GM18951 (cell line): ENCODE data around the gene TMEM245.
"Not testable (repeated sequence)": the region's sequence is repeated elsewhere in the genome, so short reads cannot be mapped to it uniquely, and the experiment has no call there.

Source experiments
- POLR2A ChIP-seq: IDR thresholded peaks from 4 replicates; pipeline ENCODE4 v1.6.1; 2011; ENCODE audit warnings: mild to moderate bottlenecking; ENCODE audit not compliant: insufficient read length, insufficient read depth; ENCODE audit errors: extremely low read depth
- in situ Hi-C: fragments of 300-500 bp; cut with MboI; formaldehyde crosslinking; loops from one replicate; pipeline ENCODE4 v1.12.0; 2022; ENCODE audit warnings: low sequenced_read_pairs, mixed read lengths, inconsistent platforms; ENCODE audit not compliant: unreplicated experiment

Gene TMEM245

GRCh38 chr9:109149722-109150121 lies 30.0 kb upstream of the TMEM245 start:
- in situ Hi-C loops: no loop called here

GRCh38 chr9:109149089-109149488 lies 29.3 kb upstream of the TMEM245 start:
- in situ Hi-C loops: no loop called here
- TF ChIP-seq POLR2A: no peak

More at GRCh38 chr9:109149722-109150121, 30.0 kb upstream of the TMEM245 start:
- TF ChIP-seq POLR2A: no peak

DNA sequence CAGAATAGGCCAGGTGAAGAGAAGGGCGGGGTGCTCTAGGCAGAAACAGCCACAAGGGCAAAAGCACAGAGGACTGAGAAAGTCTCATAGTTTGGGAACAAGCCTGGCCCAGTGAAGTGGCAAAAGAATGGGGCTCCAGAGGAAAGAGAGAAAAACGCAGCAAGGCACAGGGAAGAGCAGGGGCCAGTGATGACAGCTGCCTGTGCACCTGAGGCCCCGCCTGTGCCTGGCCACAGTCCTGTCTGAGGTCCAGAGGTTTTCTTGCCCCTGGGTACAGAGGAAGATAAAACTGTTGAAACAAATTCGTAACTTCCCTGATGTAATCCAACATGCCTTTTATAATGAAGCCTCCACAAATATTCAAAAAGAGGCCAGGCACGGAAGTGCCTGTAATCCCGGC lies 25.3 kb upstream of the TMEM245 start:
- TF ChIP-seq POLR2A: no peak

GRCh38 chr9:109143881-109144562 lies 24.3 kb upstream of the TMEM245 start:
- no peak for TF ChIP-seq POLR2A
- in situ Hi-C loops: no loop called here

More for the DNA sequence above, 25.3 kb upstream of the TMEM245 start:
- in situ Hi-C loops: no loop called here

GRCh38 chr9:109141375-109141774 lies 21.6 kb upstream of the TMEM245 start:
- no peak for TF ChIP-seq POLR2A
- in situ Hi-C loops: no loop called here

DNA sequence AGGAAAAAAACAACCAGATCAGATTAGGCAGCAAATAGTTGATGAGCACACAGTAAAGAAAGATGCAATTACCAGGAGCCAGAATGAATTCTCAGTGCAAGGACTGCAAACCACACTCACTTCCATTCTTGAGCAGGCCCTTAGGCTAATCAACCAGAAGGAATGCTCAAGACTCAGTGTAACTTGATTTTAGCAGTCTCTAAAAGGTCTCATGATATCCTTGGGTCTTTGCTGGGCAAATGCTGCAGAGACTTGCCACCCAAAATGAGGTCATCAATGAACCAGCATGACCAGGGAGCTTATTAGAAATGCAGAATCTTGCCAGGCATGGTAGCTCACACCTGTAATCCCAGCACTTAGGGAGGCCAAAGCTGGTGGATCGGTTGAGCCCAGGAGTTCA lies 20.1 kb upstream of the TMEM245 start:
- TF ChIP-seq POLR2A: no peak
- in situ Hi-C loops: no loop called here

DNA sequence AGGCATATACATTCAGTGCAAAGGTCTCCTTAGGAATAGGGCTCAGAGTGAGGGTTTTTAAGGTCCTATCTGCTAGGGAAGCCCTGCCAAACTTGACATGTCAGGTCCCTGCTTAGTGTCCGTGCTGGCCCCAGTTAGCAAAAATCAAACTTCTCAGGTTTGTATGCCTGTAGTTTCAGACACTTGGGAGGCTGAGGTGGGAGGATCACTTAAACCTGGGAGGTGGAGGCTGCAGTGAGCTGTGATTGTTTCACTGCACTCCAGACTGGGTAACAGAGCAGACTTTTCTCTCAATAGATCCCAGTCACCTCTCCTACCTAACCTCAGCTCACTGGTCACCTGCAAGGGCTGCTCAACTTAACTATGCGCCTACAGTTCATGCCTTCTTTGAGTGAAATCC lies 18.7 kb upstream of the TMEM245 start:
- in situ Hi-C loops: no loop called here
- no peak for TF ChIP-seq POLR2A

- in situ Hi-C loops: no loop called here
- TF ChIP-seq POLR2A: no peak
These were observed 14.4 kb upstream of the TMEM245 start for GRCh38 chr9:109134167-109134578.

DNA sequence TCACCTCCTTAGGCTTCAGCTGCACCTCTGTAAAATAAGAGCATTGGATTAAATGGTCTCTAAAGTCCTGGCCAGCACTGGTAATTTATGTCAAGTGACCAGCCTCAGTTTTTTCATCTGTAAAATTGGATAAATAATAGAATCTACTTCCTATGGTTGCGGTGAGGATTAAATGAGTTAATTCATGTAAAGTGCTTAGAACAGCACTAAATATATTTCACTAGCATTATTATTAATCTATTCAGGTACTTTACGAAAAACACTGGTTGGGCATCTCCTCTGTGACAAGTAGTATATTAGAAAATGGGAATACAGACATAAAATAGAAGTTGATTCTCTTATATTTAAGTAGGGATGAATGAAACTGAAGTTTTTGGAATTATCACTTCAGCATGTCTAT lies 13.8 kb upstream of the TMEM245 start:
- in situ Hi-C loops: no loop called here
- TF ChIP-seq POLR2A: no peak

- TF ChIP-seq POLR2A: no peak
- in situ Hi-C loops: no loop called here
These were observed 12.8 kb upstream of the TMEM245 start for GRCh38 chr9:109132567-109133021.

- in situ Hi-C loops: no loop called here
- no peak for TF ChIP-seq POLR2A
These were observed 9.9 kb upstream of the TMEM245 start for GRCh38 chr9:109129470-109130197.

DNA sequence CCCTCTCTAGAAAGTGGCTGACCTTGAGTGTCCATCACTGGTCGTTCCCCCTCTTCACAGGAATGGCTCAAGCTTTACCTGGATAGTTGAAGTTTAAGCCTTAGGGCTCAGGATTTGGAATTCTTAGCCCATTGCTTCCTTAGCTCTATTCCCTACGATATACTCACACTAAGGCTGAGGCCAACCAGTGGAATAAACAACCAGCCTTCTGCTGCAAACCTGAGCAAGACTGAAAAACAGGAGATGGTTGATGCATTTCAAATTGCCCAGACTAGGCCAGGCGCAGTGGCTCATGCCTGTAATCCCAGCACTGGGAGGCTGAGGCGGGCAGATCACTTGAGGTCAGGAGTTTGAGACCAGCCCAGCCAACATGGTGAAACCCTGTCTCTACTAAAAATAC lies 6.9 kb upstream of the TMEM245 start:
- in situ Hi-C loops: not testable (repeated sequence)

DNA sequence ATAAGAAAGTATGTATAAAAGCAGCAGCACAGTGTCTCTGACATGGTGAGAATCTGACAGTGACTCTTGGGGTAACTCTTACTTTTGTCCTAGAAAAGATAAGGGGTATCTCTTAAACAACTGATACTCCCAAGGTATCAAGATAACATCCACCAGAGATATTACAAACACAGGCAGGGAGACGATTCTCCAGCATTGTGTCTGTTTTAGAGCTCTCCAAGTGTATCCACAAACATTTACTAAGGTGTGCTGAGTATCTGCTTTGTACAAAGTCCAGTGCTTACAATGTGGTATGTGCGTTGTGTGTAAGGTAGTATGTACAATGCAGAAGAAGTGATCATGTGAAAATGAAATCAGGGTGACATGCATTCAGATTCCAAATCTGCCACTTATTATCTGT lies 4.4 kb upstream of the TMEM245 start:
- in situ Hi-C loops: no loop called here
- TF ChIP-seq POLR2A: no peak
